ENCODE results near the gene BLNK.

- TF ChIP-seq CTCF (IDR thresholded peaks at IDR 0.05) (no peak), POLR2A (IDR thresholded peaks at IDR 0.05) (no peak)
These were observed 28.0 kb upstream of the BLNK start for GRCh38 chr10:96299383-96299782.
